Spleen (tissue), 11 donors: ENCODE data around the gene ADH6. TPM values are rescaled to one million over a fixed set of nuclear protein-coding genes. Genes with fewer than 3 reads are reported as not detected.

ENCODE experiments used
- DNase-seq: peaks from one replicate; pipeline ENCODE4 v3.0.0-alpha.2; 2020
- H3K27ac ChIP-seq, 8 donors: fragments of 200-600 bp; sonication (generic) in 7 of 8; 1 replicate in 4 of 8; 2 replicates in 4 of 8; pipeline versions ENCODE4 v1.5.0 to v1.8.0; 2016 to 2021; ENCODE audit warnings: inconsistent platforms in 4 of 8, mild to moderate bottlenecking in 4 of 8, moderate library complexity in 1 of 8
- H3K27me3 ChIP-seq, 7 donors: fragments of 200-600 bp; sonication (generic) in 6 of 7; replicated peaks in 1 of 7; 1 replicate in 4 of 7; 2 replicates in 3 of 7; pipeline versions ENCODE4 v1.5.0 to v1.8.0; 2016 to 2021; ENCODE audit warnings: inconsistent platforms in 3 of 7, mild to moderate bottlenecking in 1 of 7
- H3K36me3 ChIP-seq, 6 donors: fragments of 200-600 bp; sonication (generic) in 5 of 6; 1 replicate in 4 of 6; 2 replicates in 2 of 6; pipeline versions ENCODE4 v1.5.0 to v1.8.0; 2016 to 2021; ENCODE audit warnings: inconsistent platforms in 2 of 6
- H3K4me1 ChIP-seq, 6 donors: fragments of 200-600 bp; sonication (generic) in 5 of 6; 1 replicate in 3 of 6; 2 replicates in 3 of 6; pipeline versions ENCODE4 v1.5.0 to v1.8.0; 2016 to 2021; ENCODE audit warnings: inconsistent platforms in 3 of 6
- H3K4me3 ChIP-seq, 8 donors: fragments of 200-600 bp; sonication (generic) in 7 of 8; 1 replicate in 4 of 8; 2 replicates in 4 of 8; pipeline versions ENCODE4 v1.5.0 to v1.8.0; 2016 to 2021; ENCODE audit warnings: inconsistent platforms in 4 of 8, mild to moderate bottlenecking in 4 of 8, moderate library complexity in 2 of 8
- H3K9me3 ChIP-seq, 8 donors: fragments of 200-600 bp; sonication (generic) in 7 of 8; 1 replicate in 4 of 8; 2 replicates in 4 of 8; pipeline versions ENCODE4 v1.5.0 to v1.8.0; 2016 to 2021; ENCODE audit warnings: inconsistent platforms in 4 of 8
- POLR2A ChIP-seq, 3 donors: fragments of 450-650 bp; IDR thresholded peaks; one replicate each; pipeline ENCODE4 v1.5.1; 2017; ENCODE audit warnings: antibody characterized with exemption in 3 of 3, mild to moderate bottlenecking in 1 of 3
- POLR2AphosphoS5 ChIP-seq, 3 donors: sonication (generic); formaldehyde crosslinking; IDR thresholded peaks; one replicate each; pipeline ENCODE4 v1.5.1; 2017; ENCODE audit warnings: antibody characterized with exemption in 3 of 3
- WGBS, 5 donors: extraction: QIAGEN DNeasy Blood & Tissue Kit in 3 of 5; methylation state at CpG; one replicate each; pipeline versions ENCODE4 v1.1.5 to v1.1.7; 2013 to 2018; 5-methylcytosine and 5-hydroxymethylcytosine counted together
- intact Hi-C: fragments of 100-400 bp; cut with DNase I; formaldehyde crosslinking; loops from one replicate; pipeline ENCODE4 v1.15.0; 2023; ENCODE audit warnings: low total_unique reads
- polyA plus RNA-seq, 3 donors: library from polyadenylated mRNA; stranded (reverse); fragments of 200-250 nt; gene quantifications; one replicate each; pipeline ENCODE4 v1.2.1, GENCODE V29; 2013
- total RNA-seq, 7 donors: library from RNA; depleted of rRNA in 3 of 7; stranded (reverse); fragments of >200 nt in 3 of 7; fragmentation: NEBNext Ultra II Directional in 4 of 7; extraction: Animal tissue kit (Norgen Biotek cat#: 25700) in 4 of 7; gene quantifications; one replicate each; pipeline versions ENCODE4 v1.1.0 to v1.2.1, GENCODE V29; 2016 to 2021
- TF ChIP-seq, protein P1 (sequence below), 11 experiments: fragments of 200-600 bp in 7 of 11; fragments of 450-650 bp in 4 of 11; sonication (generic) in 4 of 11; IDR thresholded peaks in 8 of 11; conservative IDR thresholded peaks in 3 of 11; 1 replicate in 7 of 11; 2 replicates in 4 of 11; pipeline versions ENCODE4 v1.4.0 to v1.8.0; 2016 to 2021; ENCODE audit warnings: antibody characterized with exemption in 11 of 11, inconsistent platforms in 4 of 11, mild to moderate bottlenecking in 1 of 11
- donor health status: healthy with polysubstance abuse.
- donor health status: DM: no; HTN: no; CAD: no; lungs with moderate emphysema.
- donor health status: DM: no; HTN: no; CAD: no.
- donor health status: Bipolar disorder and iron deficiency.
- donor health status: healthy.
- donor health status: DM: no; HTN: no; CAD: no.
- donor health status: DM: yes; HTN: yes; CAD: no.

Gene ADH6
- total and polyA plus RNA-seq, 10 donors = 0.02 to 0.03 TPM; not detected in 8

GRCh38 chr4:99180382-99181070 is 38.5 kb downstream of the ADH6 start:
- H3K4me1 ChIP-seq = no peaks in the 10 kb centered on the region
- intact Hi-C loops = no loop called here
- TF ChIP-seq POLR2A (IDR thresholded peaks at IDR 0.05) (no peak), POLR2AphosphoS5 (IDR thresholded peaks at IDR 0.05) (no peak)
- TF ChIP-seq, protein P1, sequence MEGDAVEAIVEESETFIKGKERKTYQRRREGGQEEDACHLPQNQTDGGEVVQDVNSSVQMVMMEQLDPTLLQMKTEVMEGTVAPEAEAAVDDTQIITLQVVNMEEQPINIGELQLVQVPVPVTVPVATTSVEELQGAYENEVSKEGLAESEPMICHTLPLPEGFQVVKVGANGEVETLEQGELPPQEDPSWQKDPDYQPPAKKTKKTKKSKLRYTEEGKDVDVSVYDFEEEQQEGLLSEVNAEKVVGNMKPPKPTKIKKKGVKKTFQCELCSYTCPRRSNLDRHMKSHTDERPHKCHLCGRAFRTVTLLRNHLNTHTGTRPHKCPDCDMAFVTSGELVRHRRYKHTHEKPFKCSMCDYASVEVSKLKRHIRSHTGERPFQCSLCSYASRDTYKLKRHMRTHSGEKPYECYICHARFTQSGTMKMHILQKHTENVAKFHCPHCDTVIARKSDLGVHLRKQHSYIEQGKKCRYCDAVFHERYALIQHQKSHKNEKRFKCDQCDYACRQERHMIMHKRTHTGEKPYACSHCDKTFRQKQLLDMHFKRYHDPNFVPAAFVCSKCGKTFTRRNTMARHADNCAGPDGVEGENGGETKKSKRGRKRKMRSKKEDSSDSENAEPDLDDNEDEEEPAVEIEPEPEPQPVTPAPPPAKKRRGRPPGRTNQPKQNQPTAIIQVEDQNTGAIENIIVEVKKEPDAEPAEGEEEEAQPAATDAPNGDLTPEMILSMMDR (IDR thresholded peaks at IDR 0.05 in 8 of 11, conservative IDR thresholded peaks at IDR 0.05 in 3 of 11) = no peak
- H3K9me3 ChIP-seq = peaks cover 0 to 42% (median 23%) of the 10 kb centered on the region in 8 donors
- H3K27me3 ChIP-seq = no peaks in the 10 kb centered on the region
- 66 to 80% (median 73%) methylated on average over 2 of the region's 2 CpGs for WGBS, 5 donors
- no peak for DNase-seq
- peaks cover 0 to 5% (median 0%) of the 10 kb centered on the region in 6 donors for H3K36me3 ChIP-seq
- no peak overlapping the region for H3K4me3 ChIP-seq
- H3K27ac ChIP-seq = no peak overlapping the region

DNA sequence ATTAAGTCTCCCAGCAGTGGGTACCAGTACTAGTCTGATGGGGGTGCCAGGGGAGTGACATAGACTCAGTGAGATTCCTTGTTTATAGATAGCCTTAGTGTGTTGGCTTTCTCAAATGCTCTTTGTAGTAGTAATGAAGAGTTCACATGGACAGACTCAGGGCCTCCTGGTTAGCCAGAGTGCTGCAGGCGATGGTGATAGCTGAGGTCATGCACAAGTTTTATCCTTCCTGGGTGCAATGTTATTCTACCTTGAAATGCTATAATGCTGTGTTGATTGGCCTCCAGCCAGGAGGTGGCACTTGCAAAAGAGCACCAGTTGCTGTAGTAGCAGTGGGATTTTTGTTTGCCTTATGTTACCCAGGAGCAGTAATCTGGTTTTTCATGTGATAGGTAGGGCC is 39.4 kb downstream of the ADH6 start:
- H3K4me1 ChIP-seq = no peaks in the 10 kb centered on the region
- TF ChIP-seq, protein P1 (IDR thresholded peaks at IDR 0.05 in 8 of 11, conservative IDR thresholded peaks at IDR 0.05 in 3 of 11) = no peak
- TF ChIP-seq POLR2AphosphoS5 (IDR thresholded peaks at IDR 0.05) (no peak), POLR2A (IDR thresholded peaks at IDR 0.05) (no peak)
- intact Hi-C loops = no loop called here
- 78 to 100% (median 100%) methylated on average over 1 of the region's 1 CpG for WGBS, 5 donors
- H3K27ac ChIP-seq = no peak overlapping the region
- H3K27me3 ChIP-seq = no peaks in the 10 kb centered on the region
- no peak for DNase-seq
- H3K4me3 ChIP-seq = no peak overlapping the region
- peaks cover 0 to 33% (median 15%) of the 10 kb centered on the region in 8 donors for H3K9me3 ChIP-seq
- H3K36me3 ChIP-seq = peaks cover 0 to 5% (median 0%) of the 10 kb centered on the region in 6 donors

- Histone ChIP-seq H3K9me3 (peaks cover 0 to 30% (median 15%) of the 10 kb centered on the region in 8 donors), H3K27me3 (no peaks in the 10 kb centered on the region), H3K4me1 (no peaks in the 10 kb centered on the region), H3K36me3 (peaks cover 0 to 5% (median 0%) of the 10 kb centered on the region in 6 donors), H3K27ac (no peak overlapping the region), H3K4me3 (no peak overlapping the region)
- TF ChIP-seq, protein P1 (IDR thresholded peaks at IDR 0.05 in 8 of 11, conservative IDR thresholded peaks at IDR 0.05 in 3 of 11) = no peak
- TF ChIP-seq POLR2AphosphoS5 (IDR thresholded peaks at IDR 0.05) = no peak
- no peak for TF ChIP-seq POLR2A (IDR thresholded peaks at IDR 0.05)
- DNase-seq = no peak
- intact Hi-C loops = no loop called here
- 44 to 81% (median 72%) methylated on average over 1 to 2 of the region's 2 CpGs for WGBS, 5 donors
Observed at GRCh38 chr4:99179178-99179577, 39.9 kb downstream of the ADH6 start.

DNA sequence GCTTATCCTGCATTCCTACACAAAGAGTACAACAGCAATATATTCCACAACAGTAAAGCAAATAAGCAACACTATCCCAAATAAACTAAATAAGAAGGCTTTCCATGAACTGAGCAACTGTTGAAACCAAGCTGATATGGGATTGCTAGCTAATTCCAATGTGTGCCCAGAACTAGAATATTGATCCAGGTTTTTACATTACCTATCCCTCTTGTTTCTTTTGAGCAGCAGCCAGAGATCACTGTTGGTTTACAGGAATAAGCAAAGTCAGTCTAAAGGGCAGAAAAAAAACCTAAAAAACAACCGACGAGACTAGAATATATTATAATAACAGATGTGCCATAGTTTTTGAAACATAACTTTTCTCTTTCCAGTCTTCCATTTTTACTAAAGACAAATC is 52.5 kb downstream of the ADH6 start:
- WGBS, 5 donors = 45 to 96% (median 70%) methylated on average over 2 of the region's 2 CpGs
- Histone ChIP-seq H3K9me3 (peaks cover 0 to 22% (median 6%) of the 10 kb centered on the region in 8 donors), H3K27me3 (no peaks in the 10 kb centered on the region), H3K4me3 (no peak overlapping the region), H3K4me1 (no peaks in the 10 kb centered on the region), H3K27ac (no peak overlapping the region), H3K36me3 (no peaks in the 10 kb centered on the region)
- TF ChIP-seq POLR2A (IDR thresholded peaks at IDR 0.05) (no peak), POLR2AphosphoS5 (IDR thresholded peaks at IDR 0.05) (no peak)
- TF ChIP-seq, protein P1 (IDR thresholded peaks at IDR 0.05 in 8 of 11, conservative IDR thresholded peaks at IDR 0.05 in 3 of 11) = no peak
- intact Hi-C loops = no loop called here
- DNase-seq = no peak
